DMS114 treated with DMSO at 0.1 percent for 48 hours (cell line): ENCODE data around the gene CELA3A.
"Not testable (repeated sequence)": the region's sequence is repeated elsewhere in the genome, so short reads cannot be mapped to it uniquely, and the experiment has no call there.

Experiments
- DNase-seq: peaks from one replicate; lab custom pipeline; 2025; ENCODE audit not compliant: unreplicated experiment; lab: John Stamatoyannopoulos, UW

CELA3A gene

GRCh38 chr1:21981253-21981652 is 20.2 kb upstream of the CELA3A start:
- not testable (repeated sequence) for DNase-seq

GRCh38 chr1:21982122-21982521 is 19.3 kb upstream of the CELA3A start:
- DNase-seq, result not testable (repeated sequence)

- not testable (repeated sequence) for DNase-seq
These were observed 17.9 kb upstream of the CELA3A start for GRCh38 chr1:21983539-21983938.

- not testable (repeated sequence) for DNase-seq
These were observed 15.6 kb upstream of the CELA3A start for GRCh38 chr1:21985893-21986292.

- not testable (repeated sequence) for DNase-seq
These were observed 15.1 kb upstream of the CELA3A start for GRCh38 chr1:21986386-21986785.

GRCh38 chr1:21989672-21990393 is 11.6 kb upstream of the CELA3A start:
- not testable (repeated sequence) for DNase-seq

- not testable (repeated sequence) for DNase-seq
These were observed 9.3 kb upstream of the CELA3A start for GRCh38 chr1:21992186-21992585.

- DNase-seq, result not testable (repeated sequence)
These were observed 6.7 kb upstream of the CELA3A start for GRCh38 chr1:21994716-21995115.

GRCh38 chr1:21996663-21996970 is 4.8 kb upstream of the CELA3A start:
- DNase-seq, result not testable (repeated sequence)

GRCh38 chr1:21997891-21998623 is 3.4 kb upstream of the CELA3A start:
- not testable (repeated sequence) for DNase-seq

- not testable (repeated sequence) for DNase-seq
These were observed 2.7 kb upstream of the CELA3A start for GRCh38 chr1:21998624-21999294.

GRCh38 chr1:21999645-22000044 is 1.8 kb upstream of the CELA3A start:
- DNase-seq, result not testable (repeated sequence)

GRCh38 chr1:22002461-22002860 is 1.0 kb downstream of the CELA3A start:
- DNase-seq, result not testable (repeated sequence)

- not testable (repeated sequence) for DNase-seq
These were observed 1.4 kb downstream of the CELA3A start for GRCh38 chr1:22002875-22003274.

GRCh38 chr1:22003959-22004358 is 2.5 kb downstream of the CELA3A start:
- not testable (repeated sequence) for DNase-seq

GRCh38 chr1:22005261-22006149 is 4.0 kb downstream of the CELA3A start:
- DNase-seq, result not testable (repeated sequence)

- DNase-seq, result not testable (repeated sequence)
These were observed 5.3 kb downstream of the CELA3A start for GRCh38 chr1:22006736-22007135.

- DNase-seq, result not testable (repeated sequence)
These were observed 5.8 kb downstream of the CELA3A start for GRCh38 chr1:22007262-22007661.

- not testable (repeated sequence) for DNase-seq
These were observed 8.1 kb downstream of the CELA3A start for GRCh38 chr1:22009566-22009965.

- DNase-seq, result not testable (repeated sequence)
These were observed 11.3 kb downstream of the CELA3A start for GRCh38 chr1:22012752-22013151.
